HEK293 (cell line): ENCODE measurements around the gene RHOD.

Source experiments
- CTCF ChIA-PET: fragments of 350-600 bp; formaldehyde crosslinking; extraction: SDS; loops from one replicate; lab custom pipeline; 2021; ENCODE audit warnings: antibody characterized with exemption; lab: Yijun Ruan, JAX
- POLR2A ChIA-PET: fragments of 300-600 bp; formaldehyde crosslinking; extraction: SDS; loops from one replicate; lab custom pipeline; 2020; ENCODE audit warnings: antibody characterized with exemption, inconsistent platforms; lab: Yijun Ruan, JAX
- H3K27ac ChIP-seq: fragments of 200-500 bp; sonication (Bioruptor generic); 2 replicates; pipeline ENCODE4 v1.5.1; 2014; ENCODE audit warnings: low read depth, low read length, control low read depth, inconsistent platforms; ENCODE audit errors: extremely low read depth
- H3K36me3 ChIP-seq, 2 experiments: fragments of 200-500 bp in 1 of 2; sonication (Bioruptor generic) in 1 of 2; 1 replicate in 1 of 2; 2 replicates in 1 of 2; pipeline ENCODE4 v1.5.1; 2014 to 2017; ENCODE audit warnings: inconsistent platforms in 2 of 2, low read length in 2 of 2; ENCODE audit not compliant: control insufficient read depth in 2 of 2, insufficient read depth in 1 of 2
- H3K4me1 ChIP-seq: fragments of 200-500 bp; sonication (Bioruptor generic); 2 replicates; pipeline ENCODE4 v1.5.1; 2014; ENCODE audit warnings: mild to moderate bottlenecking, low read length, inconsistent platforms; ENCODE audit not compliant: control insufficient read depth, insufficient read depth
- H3K4me3 ChIP-seq: 2 replicates; pipeline ENCODE4 v1.5.1; 2011; ENCODE audit warnings: low read depth, mild to moderate bottlenecking, control low read depth, low read length, moderate library complexity
- H3K9me3 ChIP-seq: fragments of 200-500 bp; sonication (Bioruptor generic); 2 replicates; pipeline ENCODE4 v1.5.1; 2014; ENCODE audit warnings: low read depth, low read length, inconsistent platforms; ENCODE audit not compliant: control insufficient read depth, insufficient read depth
- GLI4 ChIP-seq: fragments of 450-650 bp; formaldehyde crosslinking; IDR thresholded peaks from 2 replicates; pipeline ENCODE4 v1.5.1; 2016; ENCODE audit warnings: missing biosample characterization, missing genetic modification characterization
- KLF10 ChIP-seq: fragments of 450-650 bp; IDR thresholded peaks from 2 replicates; pipeline ENCODE4 v1.5.1; 2018; ENCODE audit warnings: missing biosample characterization, mild to moderate bottlenecking, missing genetic modification characterization
- OVOL3 ChIP-seq: fragments of 450-650 bp; formaldehyde crosslinking; IDR thresholded peaks from 2 replicates; pipeline ENCODE4 v1.5.1; 2016; ENCODE audit warnings: missing biosample characterization, missing genetic modification characterization
- SP2 ChIP-seq: fragments of 450-650 bp; formaldehyde crosslinking; IDR thresholded peaks from 2 replicates; pipeline ENCODE4 v1.5.1; 2016; ENCODE audit warnings: missing biosample characterization, missing genetic modification characterization
- TCF7L2 ChIP-seq: IDR thresholded peaks from 2 replicates; pipeline ENCODE4 v1.6.1; 2011; ENCODE audit warnings: low read depth, mild to moderate bottlenecking, inconsistent platforms, low read length, moderate library complexity, borderline replicate concordance
- YY1 ChIP-seq: fragments of 450-650 bp; formaldehyde crosslinking; IDR thresholded peaks from 2 replicates; pipeline ENCODE4 v1.5.1; 2018; ENCODE audit warnings: missing biosample characterization, missing genetic modification characterization
- ZBTB20 ChIP-seq: fragments of 450-650 bp; formaldehyde crosslinking; IDR thresholded peaks from 2 replicates; pipeline ENCODE4 v1.5.1; 2016; ENCODE audit warnings: missing biosample characterization, missing genetic modification characterization
- ZNF174 ChIP-seq: fragments of 450-650 bp; formaldehyde crosslinking; IDR thresholded peaks from 2 replicates; pipeline ENCODE4 v1.5.0; 2017; ENCODE audit warnings: missing biosample characterization, mild to moderate bottlenecking, missing genetic modification characterization
- ZNF658 ChIP-seq: fragments of 450-650 bp; formaldehyde crosslinking; IDR thresholded peaks from 2 replicates; pipeline ENCODE4; 2016; ENCODE audit warnings: missing biosample characterization, missing genetic modification characterization
- TF ChIP-seq, protein P1 (sequence below): fragments of 450-650 bp; formaldehyde crosslinking; IDR thresholded peaks from 2 replicates; pipeline ENCODE4 v1.5.1; 2016; ENCODE audit warnings: missing biosample characterization, missing genetic modification characterization, borderline replicate concordance
- TF ChIP-seq, protein P2 (sequence below): fragments of 450-650 bp; formaldehyde crosslinking; IDR thresholded peaks from 2 replicates; pipeline ENCODE4 v1.5.1; 2016; ENCODE audit warnings: missing biosample characterization, missing genetic modification characterization
- TF ChIP-seq, protein P3 (sequence below): fragments of 450-650 bp; formaldehyde crosslinking; IDR thresholded peaks from 2 replicates; pipeline ENCODE4 v1.5.0; 2017; ENCODE audit warnings: missing biosample characterization, missing genetic modification characterization, borderline replicate concordance
- TF ChIP-seq, protein P4 (sequence below): fragments of 450-650 bp; formaldehyde crosslinking; IDR thresholded peaks from 2 replicates; pipeline ENCODE4 v1.5.1; 2016; ENCODE audit warnings: missing biosample characterization, missing genetic modification characterization

RHOD gene

DNA sequence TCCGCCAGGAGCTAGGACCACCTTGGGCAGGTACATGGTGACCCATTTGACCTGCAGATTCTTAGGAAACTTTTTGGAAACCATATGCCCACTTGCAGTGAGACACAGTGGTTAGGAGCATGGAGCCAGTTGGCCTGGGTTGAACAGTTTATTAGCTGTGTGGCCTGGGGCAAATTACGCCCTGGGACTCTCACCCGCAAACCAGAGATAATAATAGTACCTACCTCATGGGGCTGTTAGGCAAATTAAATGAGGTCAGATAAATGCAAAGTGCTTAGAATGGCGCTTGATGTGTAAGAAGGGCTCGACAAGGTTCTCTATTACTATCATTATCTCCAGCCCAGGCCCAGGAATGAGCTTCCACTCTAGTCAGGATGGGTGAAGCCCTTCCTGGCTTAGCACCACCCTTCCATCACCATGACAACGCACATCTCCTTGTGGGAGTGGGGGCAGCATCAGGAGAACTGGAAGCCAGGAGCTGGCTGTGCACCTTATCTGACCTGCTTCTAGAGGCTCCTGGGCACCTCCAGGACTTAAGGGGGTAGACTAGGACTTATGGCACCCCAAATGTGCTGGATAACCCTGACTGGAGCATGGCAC lies 28.6 kb upstream of the RHOD start (continued):
- TF ChIP-seq ZBTB20 (tag by site-specific recombination) = peak; percentile 59
- 0 out of 2 replicates have a peak, but pooled peaks have one; percentile 19 for TF ChIP-seq KLF10
- TF ChIP-seq, all 188 proteins: peak for 4

DNA sequence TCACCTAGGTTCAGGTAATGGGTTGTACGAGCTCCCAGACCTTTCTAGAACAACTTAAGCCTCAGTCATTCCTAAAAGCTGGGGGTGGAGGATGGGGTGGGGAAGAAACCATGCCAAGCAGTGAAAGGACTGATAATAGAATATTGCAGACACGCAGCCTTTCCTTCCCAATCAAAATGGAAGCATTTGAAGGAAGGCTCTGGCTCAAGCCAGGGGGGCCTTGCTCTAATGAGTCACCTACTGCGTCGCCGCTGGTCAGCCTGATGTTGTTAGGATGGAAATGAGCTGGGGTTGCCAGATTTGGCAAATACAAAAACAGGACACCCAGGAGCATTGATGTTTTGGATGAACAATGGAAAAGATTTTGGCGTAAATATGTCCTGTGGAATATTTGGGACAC lies 27.5 kb upstream of the RHOD start:
- CTCF ChIA-PET = interaction anchor here (0.6 to 0.7 kb wide), 2 partner anchors 23 to 392 kb away, joined by 3 read pairs; no protein-coding TSS in a partner anchor
- no peaks in the 10 kb centered on the region for H3K36me3 ChIP-seq
- TF ChIP-seq, protein P1, sequence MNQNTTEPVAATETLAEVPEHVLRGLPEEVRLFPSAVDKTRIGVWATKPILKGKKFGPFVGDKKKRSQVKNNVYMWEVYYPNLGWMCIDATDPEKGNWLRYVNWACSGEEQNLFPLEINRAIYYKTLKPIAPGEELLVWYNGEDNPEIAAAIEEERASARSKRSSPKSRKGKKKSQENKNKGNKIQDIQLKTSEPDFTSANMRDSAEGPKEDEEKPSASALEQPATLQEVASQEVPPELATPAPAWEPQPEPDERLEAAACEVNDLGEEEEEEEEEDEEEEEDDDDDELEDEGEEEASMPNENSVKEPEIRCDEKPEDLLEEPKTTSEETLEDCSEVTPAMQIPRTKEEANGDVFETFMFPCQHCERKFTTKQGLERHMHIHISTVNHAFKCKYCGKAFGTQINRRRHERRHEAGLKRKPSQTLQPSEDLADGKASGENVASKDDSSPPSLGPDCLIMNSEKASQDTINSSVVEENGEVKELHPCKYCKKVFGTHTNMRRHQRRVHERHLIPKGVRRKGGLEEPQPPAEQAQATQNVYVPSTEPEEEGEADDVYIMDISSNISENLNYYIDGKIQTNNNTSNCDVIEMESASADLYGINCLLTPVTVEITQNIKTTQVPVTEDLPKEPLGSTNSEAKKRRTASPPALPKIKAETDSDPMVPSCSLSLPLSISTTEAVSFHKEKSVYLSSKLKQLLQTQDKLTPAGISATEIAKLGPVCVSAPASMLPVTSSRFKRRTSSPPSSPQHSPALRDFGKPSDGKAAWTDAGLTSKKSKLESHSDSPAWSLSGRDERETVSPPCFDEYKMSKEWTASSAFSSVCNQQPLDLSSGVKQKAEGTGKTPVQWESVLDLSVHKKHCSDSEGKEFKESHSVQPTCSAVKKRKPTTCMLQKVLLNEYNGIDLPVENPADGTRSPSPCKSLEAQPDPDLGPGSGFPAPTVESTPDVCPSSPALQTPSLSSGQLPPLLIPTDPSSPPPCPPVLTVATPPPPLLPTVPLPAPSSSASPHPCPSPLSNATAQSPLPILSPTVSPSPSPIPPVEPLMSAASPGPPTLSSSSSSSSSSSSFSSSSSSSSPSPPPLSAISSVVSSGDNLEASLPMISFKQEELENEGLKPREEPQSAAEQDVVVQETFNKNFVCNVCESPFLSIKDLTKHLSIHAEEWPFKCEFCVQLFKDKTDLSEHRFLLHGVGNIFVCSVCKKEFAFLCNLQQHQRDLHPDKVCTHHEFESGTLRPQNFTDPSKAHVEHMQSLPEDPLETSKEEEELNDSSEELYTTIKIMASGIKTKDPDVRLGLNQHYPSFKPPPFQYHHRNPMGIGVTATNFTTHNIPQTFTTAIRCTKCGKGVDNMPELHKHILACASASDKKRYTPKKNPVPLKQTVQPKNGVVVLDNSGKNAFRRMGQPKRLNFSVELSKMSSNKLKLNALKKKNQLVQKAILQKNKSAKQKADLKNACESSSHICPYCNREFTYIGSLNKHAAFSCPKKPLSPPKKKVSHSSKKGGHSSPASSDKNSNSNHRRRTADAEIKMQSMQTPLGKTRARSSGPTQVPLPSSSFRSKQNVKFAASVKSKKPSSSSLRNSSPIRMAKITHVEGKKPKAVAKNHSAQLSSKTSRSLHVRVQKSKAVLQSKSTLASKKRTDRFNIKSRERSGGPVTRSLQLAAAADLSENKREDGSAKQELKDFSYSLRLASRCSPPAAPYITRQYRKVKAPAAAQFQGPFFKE = no peak
- TF ChIP-seq TCF7L2 (no peak), ZNF174 (tag by site-specific recombination) (no peak), GLI4 (tag by site-specific recombination) (no peak), YY1 (tag by site-specific recombination) (no peak), SP2 (tag by site-specific recombination) (no peak), ZNF658 (tag by site-specific recombination) (no peak), OVOL3 (no peak)
- TF ChIP-seq, protein P2, sequence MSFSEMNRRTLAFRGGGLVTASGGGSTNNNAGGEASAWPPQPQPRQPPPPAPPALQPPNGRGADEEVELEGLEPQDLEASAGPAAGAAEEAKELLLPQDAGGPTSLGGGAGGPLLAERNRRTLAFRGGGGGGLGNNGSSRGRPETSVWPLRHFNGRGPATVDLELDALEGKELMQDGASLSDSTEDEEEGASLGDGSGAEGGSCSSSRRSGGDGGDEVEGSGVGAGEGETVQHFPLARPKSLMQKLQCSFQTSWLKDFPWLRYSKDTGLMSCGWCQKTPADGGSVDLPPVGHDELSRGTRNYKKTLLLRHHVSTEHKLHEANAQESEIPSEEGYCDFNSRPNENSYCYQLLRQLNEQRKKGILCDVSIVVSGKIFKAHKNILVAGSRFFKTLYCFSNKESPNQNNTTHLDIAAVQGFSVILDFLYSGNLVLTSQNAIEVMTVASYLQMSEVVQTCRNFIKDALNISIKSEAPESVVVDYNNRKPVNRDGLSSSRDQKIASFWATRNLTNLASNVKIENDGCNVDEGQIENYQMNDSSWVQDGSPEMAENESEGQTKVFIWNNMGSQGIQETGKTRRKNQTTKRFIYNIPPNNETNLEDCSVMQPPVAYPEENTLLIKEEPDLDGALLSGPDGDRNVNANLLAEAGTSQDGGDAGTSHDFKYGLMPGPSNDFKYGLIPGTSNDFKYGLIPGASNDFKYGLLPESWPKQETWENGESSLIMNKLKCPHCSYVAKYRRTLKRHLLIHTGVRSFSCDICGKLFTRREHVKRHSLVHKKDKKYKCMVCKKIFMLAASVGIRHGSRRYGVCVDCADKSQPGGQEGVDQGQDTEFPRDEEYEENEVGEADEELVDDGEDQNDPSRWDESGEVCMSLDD = no peak
- TF ChIP-seq, protein P3, sequence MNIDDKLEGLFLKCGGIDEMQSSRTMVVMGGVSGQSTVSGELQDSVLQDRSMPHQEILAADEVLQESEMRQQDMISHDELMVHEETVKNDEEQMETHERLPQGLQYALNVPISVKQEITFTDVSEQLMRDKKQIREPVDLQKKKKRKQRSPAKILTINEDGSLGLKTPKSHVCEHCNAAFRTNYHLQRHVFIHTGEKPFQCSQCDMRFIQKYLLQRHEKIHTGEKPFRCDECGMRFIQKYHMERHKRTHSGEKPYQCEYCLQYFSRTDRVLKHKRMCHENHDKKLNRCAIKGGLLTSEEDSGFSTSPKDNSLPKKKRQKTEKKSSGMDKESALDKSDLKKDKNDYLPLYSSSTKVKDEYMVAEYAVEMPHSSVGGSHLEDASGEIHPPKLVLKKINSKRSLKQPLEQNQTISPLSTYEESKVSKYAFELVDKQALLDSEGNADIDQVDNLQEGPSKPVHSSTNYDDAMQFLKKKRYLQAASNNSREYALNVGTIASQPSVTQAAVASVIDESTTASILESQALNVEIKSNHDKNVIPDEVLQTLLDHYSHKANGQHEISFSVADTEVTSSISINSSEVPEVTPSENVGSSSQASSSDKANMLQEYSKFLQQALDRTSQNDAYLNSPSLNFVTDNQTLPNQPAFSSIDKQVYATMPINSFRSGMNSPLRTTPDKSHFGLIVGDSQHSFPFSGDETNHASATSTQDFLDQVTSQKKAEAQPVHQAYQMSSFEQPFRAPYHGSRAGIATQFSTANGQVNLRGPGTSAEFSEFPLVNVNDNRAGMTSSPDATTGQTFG = no peak
- TF ChIP-seq, protein P4, sequence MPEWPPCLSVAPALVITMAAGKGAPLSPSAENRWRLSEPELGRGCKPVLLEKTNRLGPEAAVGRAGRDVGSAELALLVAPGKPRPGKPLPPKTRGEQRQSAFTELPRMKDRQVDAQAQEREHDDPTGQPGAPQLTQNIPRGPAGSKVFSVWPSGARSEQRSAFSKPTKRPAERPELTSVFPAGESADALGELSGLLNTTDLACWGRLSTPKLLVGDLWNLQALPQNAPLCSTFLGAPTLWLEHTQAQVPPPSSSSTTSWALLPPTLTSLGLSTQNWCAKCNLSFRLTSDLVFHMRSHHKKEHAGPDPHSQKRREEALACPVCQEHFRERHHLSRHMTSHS (tag by site-specific recombination) = no peak
- POLR2A ChIA-PET = interaction anchor here (0.6 kb wide), 1 partner anchor 14 kb away, joined by 3 read pairs; no protein-coding TSS in a partner anchor
- no peak overlapping the region for H3K27ac ChIP-seq
- H3K4me1 ChIP-seq = peaks cover 9% of the 10 kb centered on the region
- no peaks in the 10 kb centered on the region for H3K9me3 ChIP-seq
- H3K4me3 ChIP-seq = no peak overlapping the region
